H1 (cell line): ENCODE measurements around the gene TMEM255A. TPM values are rescaled to one million over a fixed set of nuclear protein-coding genes. Genes with fewer than 3 reads are reported as not detected.

Source experiments
- CTCF ChIA-PET: fragments of 300-600 bp; sonication (Branson Sonifier 250); formaldehyde crosslinking; loops from one replicate; lab custom pipeline; 2021; ENCODE audit not compliant: partially characterized antibody; lab: Charles Lee
- POLR2A ChIA-PET: fragments of 300-600 bp; sonication (Branson Sonifier 250); formaldehyde crosslinking; loops from one replicate; lab custom pipeline; 2021; ENCODE audit warnings: inconsistent platforms; ENCODE audit not compliant: partially characterized antibody; lab: Charles Lee
- DNase-seq, 2 experiments: peaks; one replicate each; pipeline versions ENCODE4 v3.0.0 to v3.0.0-alpha.2; 2010 to 2022; ENCODE audit warnings: low spot score in 2 of 2, low read depth in 1 of 2, mixed read lengths in 1 of 2
- FAIRE-seq: peaks from 2 replicates; lab custom pipeline; 2011; peaks lifted over from hg19 to GRCh38; lab: Jason Lieb, UNC
- H2AFZ ChIP-seq: 2 replicates; pipeline ENCODE4 v1.8.1; 2012; ENCODE audit warnings: low read length, inconsistent platforms
- H2AK5ac ChIP-seq: 2 replicates; pipeline ENCODE4 v1.6.1; 2013; ENCODE audit warnings: low read depth, low read length
- H2BK120ac ChIP-seq: replicated peaks from 2 replicates; pipeline ENCODE3; 2013; ENCODE audit warnings: low read depth, low read length, inconsistent platforms
- H2BK12ac ChIP-seq: 2 replicates; pipeline ENCODE4 v1.6.1; 2013; ENCODE audit warnings: low read depth, low read length
- H2BK15ac ChIP-seq: 2 replicates; pipeline ENCODE4 v1.6.1; 2013; ENCODE audit warnings: low read length
- H2BK20ac ChIP-seq: 2 replicates; pipeline ENCODE4 v1.6.1; 2013; ENCODE audit warnings: low read length
- H2BK5ac ChIP-seq: 2 replicates; pipeline ENCODE4 v1.6.1; 2013; ENCODE audit warnings: low read depth, low read length
- H3K14ac ChIP-seq: 2 replicates; pipeline ENCODE4 v1.6.1; 2013; ENCODE audit warnings: inconsistent platforms; ENCODE audit not compliant: insufficient read length
- H3K18ac ChIP-seq: 2 replicates; pipeline ENCODE4 v1.6.1; 2013; ENCODE audit warnings: low read length; ENCODE audit errors: extremely low read depth
- H3K23ac ChIP-seq: 2 replicates; pipeline ENCODE4 v1.6.1; 2013; ENCODE audit warnings: inconsistent platforms; ENCODE audit not compliant: insufficient read length
- H3K23me2 ChIP-seq: 2 replicates; pipeline ENCODE4 v1.6.1; 2013; ENCODE audit warnings: low read depth, low read length
- H3K27ac ChIP-seq: 2 replicates; pipeline ENCODE4 v1.6.1; 2011; ENCODE audit warnings: low read depth, low read length, inconsistent platforms
- H3K27me3 ChIP-seq, 4 experiments: replicated peaks in 1 of 4; 1 replicate in 1 of 4; 2 replicates in 3 of 4; pipeline versions ENCODE4 v1.6.1 to v1.8.1; 2011 to 2013; ENCODE audit warnings: low read length in 3 of 4, mild to moderate bottlenecking in 3 of 4, inconsistent platforms in 2 of 4, mixed read lengths in 2 of 4, moderate library complexity in 1 of 4; ENCODE audit not compliant: control insufficient read depth in 3 of 4, insufficient read depth in 3 of 4; ENCODE audit errors: extremely low read depth in 1 of 4
- H3K36me3 ChIP-seq, 4 experiments: 2 replicates each; pipeline versions ENCODE4 v1.6.1 to v1.8.1; 2011 to 2013; ENCODE audit warnings: mild to moderate bottlenecking in 4 of 4, low read length in 3 of 4, moderate library complexity in 2 of 4, control low read depth in 1 of 4, inconsistent platforms in 1 of 4; ENCODE audit not compliant: insufficient read depth in 4 of 4, control insufficient read depth in 2 of 4
- H3K4ac ChIP-seq: replicated peaks from 2 replicates; pipeline ENCODE3; 2013; ENCODE audit warnings: low read length, low read depth, mixed read lengths, inconsistent platforms; ENCODE audit not compliant: insufficient read length
- H3K4me1 ChIP-seq, 4 experiments: replicated peaks in 1 of 4; 1 replicate in 1 of 4; 2 replicates in 3 of 4; pipeline versions ENCODE4 v1.6.1 to v1.8.1; 2011 to 2013; ENCODE audit warnings: low read length in 3 of 4, inconsistent platforms in 2 of 4, mixed read lengths in 1 of 4; ENCODE audit not compliant: insufficient read depth in 4 of 4, control insufficient read depth in 3 of 4
- H3K4me2 ChIP-seq, 2 experiments: 2 replicates each; pipeline versions ENCODE4 v1.6.1 to v1.8.1; 2011 to 2013; ENCODE audit warnings: low read depth in 2 of 2, low read length in 2 of 2, control low read depth in 1 of 2, inconsistent platforms in 1 of 2, mild to moderate bottlenecking in 1 of 2; ENCODE audit not compliant: insufficient read depth in 1 of 2
- H3K4me3 ChIP-seq, 4 experiments: fragments of 200-600, 300-600 bp in 1 of 4; sonication (generic), shearing (Covaris generic), sonication (Bioruptor Twin) in 1 of 4; 2 replicates each; pipeline versions ENCODE4 v1.5.1 to v1.8.1; 2011 to 2016; ENCODE audit warnings: low read length in 4 of 4, low read depth in 3 of 4, control low read depth in 2 of 4, inconsistent platforms in 2 of 4, mild to moderate bottlenecking in 2 of 4, mixed read lengths in 1 of 4, moderate library complexity in 1 of 4; ENCODE audit not compliant: insufficient read depth in 2 of 4; ENCODE audit errors: extremely low read depth in 1 of 4
- H3K56ac ChIP-seq: replicated peaks from 2 replicates; pipeline ENCODE3; 2013; ENCODE audit warnings: low read depth, mild to moderate bottlenecking, mixed read lengths, low read length, inconsistent platforms; ENCODE audit not compliant: insufficient read length
- H3K79me1 ChIP-seq: 2 replicates; pipeline ENCODE4 v1.6.1; 2013; ENCODE audit warnings: low read depth, low read length, control low read depth
- H3K79me2 ChIP-seq, 2 experiments: 2 replicates each; pipeline versions ENCODE4 v1.6.1 to v1.8.1; 2012 to 2013; ENCODE audit warnings: low read length in 2 of 2, mild to moderate bottlenecking in 2 of 2, inconsistent platforms in 1 of 2; ENCODE audit not compliant: insufficient read depth in 2 of 2, control insufficient read depth in 1 of 2
- H3K9ac ChIP-seq, 4 experiments: replicated peaks in 1 of 4; 1 replicate in 1 of 4; 2 replicates in 3 of 4; pipeline versions ENCODE4 v1.6.1 to v1.8.1; 2011 to 2013; ENCODE audit warnings: low read depth in 3 of 4, low read length in 3 of 4, control low read depth in 2 of 4, mild to moderate bottlenecking in 2 of 4, moderate library complexity in 2 of 4, inconsistent platforms in 1 of 4; ENCODE audit errors: extremely low read depth in 1 of 4
- H3K9me3 ChIP-seq, 2 experiments: 2 replicates each; pipeline versions ENCODE4 v1.6.1 to v1.8.1; 2012 to 2013; ENCODE audit warnings: mild to moderate bottlenecking in 2 of 2, moderate library complexity in 2 of 2, control low read depth in 1 of 2, inconsistent platforms in 1 of 2, low read depth in 1 of 2, low read length in 1 of 2, mixed read lengths in 1 of 2; ENCODE audit not compliant: insufficient read depth in 2 of 2
- H4K20me1 ChIP-seq, 2 experiments: replicated peaks in 1 of 2; 2 replicates each; pipeline versions ENCODE3 to v1.8.1; 2011 to 2013; ENCODE audit warnings: inconsistent platforms in 2 of 2, low read length in 2 of 2, mild to moderate bottlenecking in 1 of 2; ENCODE audit not compliant: insufficient read depth in 2 of 2, control insufficient read depth in 1 of 2
- H4K5ac ChIP-seq: 2 replicates; pipeline ENCODE4 v1.6.1; 2013; ENCODE audit warnings: low read length, low read depth, mixed read lengths, inconsistent platforms; ENCODE audit not compliant: insufficient read length
- H4K8ac ChIP-seq: 2 replicates; pipeline ENCODE4 v1.8.0; 2013; ENCODE audit warnings: mild to moderate bottlenecking, moderate library complexity, low read length, inconsistent platforms; ENCODE audit not compliant: insufficient read depth; ENCODE audit errors: extremely low read depth
- H4K91ac ChIP-seq: replicated peaks from 2 replicates; pipeline ENCODE3; 2013; ENCODE audit warnings: low read length, mixed read lengths, inconsistent platforms; ENCODE audit not compliant: insufficient read length
- ASH2L ChIP-seq: fragments of 200-600, 300-600 bp; sonication (generic); IDR thresholded peaks from one replicate; pipeline ENCODE4 v1.7.1; 2017; ENCODE audit warnings: low read length
- BRCA1 ChIP-seq: IDR thresholded peaks from 2 replicates; pipeline ENCODE4 v1.6.1; 2012; ENCODE audit warnings: low read depth, low read length, improper control_type of control experiment
- CBX5 ChIP-seq: fragments of 300-800, 300-1000 bp; sonication (generic); IDR thresholded peaks from 2 replicates; pipeline ENCODE4 v1.7.1; 2016; ENCODE audit warnings: antibody characterized with exemption, low read length, low read depth
- EZH2 ChIP-seq: fragments of 200-600 bp; sonication (generic); IDR thresholded peaks from 2 replicates; pipeline ENCODE4 v1.7.1; 2012; ENCODE audit warnings: low read depth, mild to moderate bottlenecking, moderate library complexity, low read length, inconsistent platforms; ENCODE audit not compliant: severe bottlenecking
- NANOG ChIP-seq: IDR thresholded peaks from 2 replicates; pipeline ENCODE4 v1.6.1; 2011; ENCODE audit warnings: low read length, low read depth, mild to moderate bottlenecking, inconsistent platforms; ENCODE audit not compliant: insufficient read depth, poor library complexity, severe bottlenecking
- SAP30 ChIP-seq: fragments of 300-600 bp; sonication (generic); IDR thresholded peaks from 2 replicates; pipeline ENCODE4 v1.7.1; 2012; ENCODE audit warnings: low read length, moderate library complexity, mild to moderate bottlenecking, inconsistent platforms; ENCODE audit not compliant: insufficient read depth, insufficient replicate concordance
- TBP ChIP-seq: IDR thresholded peaks from 2 replicates; pipeline ENCODE4 v1.6.1; 2011; ENCODE audit warnings: low read depth, low read length, improper control_type of control experiment
- TCF12 ChIP-seq: IDR thresholded peaks from 2 replicates; pipeline ENCODE4 v1.6.1; 2011; ENCODE audit warnings: low read depth, mild to moderate bottlenecking, low read length
- YY1 ChIP-seq: IDR thresholded peaks from 2 replicates; pipeline ENCODE4 v1.6.1; 2011; ENCODE audit warnings: low read depth, mild to moderate bottlenecking, low read length
- polyA plus RNA-seq, 7 experiments: library from polyadenylated mRNA; depleted of rRNA in 3 of 7; stranded (reverse) in 5 of 7; unstranded in 2 of 7; fragments of >200 nt in 5 of 7; fragments of 200-250 nt in 2 of 7; gene quantifications; 1 replicate in 5 of 7; 2 replicates in 1 of 7; 4 replicates in 1 of 7; pipeline versions ENCODE4 v1.2.1 to v1.2.3, GENCODE V29; 2011 to 2013; ENCODE audit warnings: missing spikeins in 2 of 7, mixed read lengths in 2 of 7
- total RNA-seq: library from RNA; stranded (reverse); fragmentation: NEBNext Ultra II Directional; extraction: Animal tissue kit (Norgen Biotek cat#: 25700); gene quantifications from 2 replicates; pipeline ENCODE4 v1.2.1, GENCODE V29; 2021
- TF ChIP-seq, protein P1 (sequence below): IDR thresholded peaks from 2 replicates; pipeline ENCODE4 v1.6.1; 2011; ENCODE audit warnings: low read depth, mild to moderate bottlenecking, low read length; ENCODE audit not compliant: insufficient read depth

The TMEM255A gene
- total and polyA plus RNA-seq, 2 of the 8 experiments (the other 6 are each of a cell fraction or from before 2014, with no cell fraction given), result 0.73 to 2.3 TPM

DNA sequence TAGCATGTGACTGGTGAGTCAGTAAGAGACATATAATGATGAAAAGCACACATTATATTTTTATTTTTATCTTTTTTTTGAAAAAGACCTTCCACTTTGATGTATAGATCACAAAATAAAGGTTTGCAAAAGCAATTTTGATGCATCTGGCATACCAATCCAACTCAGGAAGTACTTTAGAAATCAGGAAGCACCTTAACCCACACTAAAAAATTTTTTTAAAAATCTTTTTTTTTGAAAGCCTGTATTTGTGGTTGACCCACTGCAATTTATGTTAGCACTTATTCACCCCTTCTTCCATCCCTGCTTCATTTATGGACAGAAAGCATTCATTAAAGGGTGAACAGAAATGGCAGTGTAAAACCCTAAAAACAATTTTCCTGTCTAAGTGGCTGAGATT lies 16.6 kb downstream of the TMEM255A start:
- FAIRE-seq, result no peak
- H3K27ac ChIP-seq, result no peak overlapping the region
- no peak overlapping the region for H2BK120ac ChIP-seq
- no peak overlapping the region for H2BK20ac ChIP-seq
- no peak overlapping the region for H3K9ac ChIP-seq
- H3K14ac ChIP-seq, result no peak overlapping the region
- DNase-seq, result no peak
- no peak overlapping the region for H3K4me2 ChIP-seq
- H3K23ac ChIP-seq, result no peak overlapping the region
- CTCF ChIA-PET, result no interaction called here
- H4K5ac ChIP-seq, result no peak overlapping the region
- H2AK5ac ChIP-seq, result no peak overlapping the region
- H2BK12ac ChIP-seq, result no peak overlapping the region
- H3K56ac ChIP-seq, result no peak overlapping the region
- no peak overlapping the region for H3K4me3 ChIP-seq
- H3K27me3 ChIP-seq, result no peaks in the 10 kb centered on the region
- no peak overlapping the region for H2AFZ ChIP-seq
- H3K79me2 ChIP-seq, result no peaks in the 10 kb centered on the region
- H2BK5ac ChIP-seq, result no peak overlapping the region
- POLR2A ChIA-PET, result interaction anchor here (0.6 kb wide), 1 partner anchor 28 kb away, joined by 3 read pairs; no protein-coding TSS in a partner anchor
- H4K20me1 ChIP-seq, result no peaks in the 10 kb centered on the region
- H2BK15ac ChIP-seq, result no peak overlapping the region
- no peaks in the 10 kb centered on the region for H3K23me2 ChIP-seq
- H4K91ac ChIP-seq, result no peak overlapping the region
- H3K4me1 ChIP-seq, result no peaks in the 10 kb centered on the region
- no peak overlapping the region for H4K8ac ChIP-seq
- H3K9me3 ChIP-seq, result no peaks in the 10 kb centered on the region
- H3K18ac ChIP-seq, result no peak overlapping the region
- no peaks in the 10 kb centered on the region for H3K79me1 ChIP-seq
- no peak overlapping the region for H3K4ac ChIP-seq
- no peak for TF ChIP-seq TBP
- TF ChIP-seq BRCA1, result no peak
- no peak for TF ChIP-seq CBX5
- TF ChIP-seq, protein P1, sequence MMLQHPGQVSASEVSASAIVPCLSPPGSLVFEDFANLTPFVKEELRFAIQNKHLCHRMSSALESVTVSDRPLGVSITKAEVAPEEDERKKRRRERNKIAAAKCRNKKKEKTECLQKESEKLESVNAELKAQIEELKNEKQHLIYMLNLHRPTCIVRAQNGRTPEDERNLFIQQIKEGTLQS, result no peak
- no peak for TF ChIP-seq NANOG
- no peak for TF ChIP-seq YY1
- no peak for TF ChIP-seq TCF12
- TF ChIP-seq EZH2, result no peak
- no peak for TF ChIP-seq SAP30
- no peak for TF ChIP-seq ASH2L
- no peaks in the 10 kb centered on the region for H3K36me3 ChIP-seq
